ENCODE measurements around the gene HOMER2.
"Not testable (repeated sequence)": the region's sequence is repeated elsewhere in the genome, so short reads cannot be mapped to it uniquely, and the experiment has no call there.

The HOMER2 gene

GRCh38 chr15:82874961-82875360, 77.6 kb downstream of the HOMER2 start:
- TF ChIP-seq CTCF (IDR thresholded peaks at IDR 0.05; ENCODE audit: control insufficient read depth, insufficient read depth, low read depth, low read length, missing control alignments), result no peak
- DNase-seq (ENCODE audit: low read depth), result no peak
- H3K4me3 ChIP-seq (ENCODE audit: control insufficient read depth, low read depth, low read length), result no peak overlapping the region

GRCh38 chr15:82874267-82874666, 78.3 kb downstream of the HOMER2 start:
- no peak for TF ChIP-seq CTCF (IDR thresholded peaks at IDR 0.05; ENCODE audit: control insufficient read depth, insufficient read depth, low read depth, low read length, missing control alignments)
- no peak overlapping the region for H3K4me3 ChIP-seq (ENCODE audit: control insufficient read depth, low read depth, low read length)
- no peak for DNase-seq (ENCODE audit: low read depth)

GRCh38 chr15:82873000-82873680, 79.4 kb downstream of the HOMER2 start:
- DNase-seq (ENCODE audit: low read depth), result no peak
- no peak overlapping the region for H3K4me3 ChIP-seq (ENCODE audit: control insufficient read depth, low read depth, low read length)
- no peak for TF ChIP-seq CTCF (IDR thresholded peaks at IDR 0.05; ENCODE audit: control insufficient read depth, insufficient read depth, low read depth, low read length, missing control alignments)

GRCh38 chr15:82871832-82872484, 80.6 kb downstream of the HOMER2 start:
- DNase-seq (ENCODE audit: low read depth), result no peak
- H3K4me3 ChIP-seq (ENCODE audit: control insufficient read depth, low read depth, low read length), result no peak overlapping the region
- TF ChIP-seq CTCF (IDR thresholded peaks at IDR 0.05; ENCODE audit: control insufficient read depth, insufficient read depth, low read depth, low read length, missing control alignments), result no peak

- no peak for DNase-seq (ENCODE audit: low read depth)
- H3K4me3 ChIP-seq (ENCODE audit: control insufficient read depth, low read depth, low read length), result no peak overlapping the region
- TF ChIP-seq CTCF (IDR thresholded peaks at IDR 0.05; ENCODE audit: control insufficient read depth, insufficient read depth, low read depth, low read length, missing control alignments), result no peak
Observed at GRCh38 chr15:82871358-82871757, 81.2 kb downstream of the HOMER2 start.

GRCh38 chr15:82870727-82871320, 81.7 kb downstream of the HOMER2 start:
- TF ChIP-seq CTCF (IDR thresholded peaks at IDR 0.05; ENCODE audit: control insufficient read depth, insufficient read depth, low read depth, low read length, missing control alignments), result no peak
- DNase-seq (ENCODE audit: low read depth), result no peak
- no peak overlapping the region for H3K4me3 ChIP-seq (ENCODE audit: control insufficient read depth, low read depth, low read length)

GRCh38 chr15:82865981-82866380, 86.5 kb downstream of the HOMER2 start:
- DNase-seq (ENCODE audit: low read depth); H3K4me3 ChIP-seq (ENCODE audit: control insufficient read depth, low read depth, low read length): not testable (repeated sequence)

GRCh38 chr15:82865581-82865980, 86.9 kb downstream of the HOMER2 start:
- H3K4me3 ChIP-seq (ENCODE audit: control insufficient read depth, low read depth, low read length), result not testable (repeated sequence)

More at GRCh38 chr15:82865581-82865980, 86.9 kb downstream of the HOMER2 start:
- DNase-seq (ENCODE audit: low read depth), result not testable (repeated sequence)

All from AG09309 (cell line).